GM23248 (cell line): ENCODE measurements around the gene MAP3K21.

Experiments
- EZH2 ChIP-seq: fragments of 200-600 bp; sonication (generic); IDR thresholded peaks from 2 replicates; pipeline ENCODE4 v1.6.1; 2018; ENCODE audit warnings: antibody characterized with exemption, mild to moderate bottlenecking; ENCODE audit not compliant: insufficient read depth, poor library complexity, severe bottlenecking
- EZH2phosphoT487 ChIP-seq: fragments of 200-600 bp; sonication (generic); IDR thresholded peaks from 2 replicates; pipeline ENCODE4 v1.6.1; 2018; ENCODE audit warnings: antibody characterized with exemption, moderate library complexity, mild to moderate bottlenecking, low read depth; ENCODE audit not compliant: insufficient read depth

- TF ChIP-seq EZH2: no peak
- TF ChIP-seq EZH2phosphoT487: no peak
Measured at GRCh38 chr1:233326811-233327650, 493 bp upstream of the MAP3K21 start.
